GM23338 (cell line): ENCODE measurements around the gene GAL3ST2. TPM values are rescaled to one million over a fixed set of nuclear protein-coding genes. Genes with fewer than 3 reads are reported as not detected.

ENCODE experiments used
- ATAC-seq: fragments of 200-7000 bp; cut with Tn5 transposase; 3 replicates; pipeline ENCODE4 v1.9.1; 2020
- DNase-seq: peaks from one replicate; pipeline ENCODE4 v3.0.0-alpha.2; 2015; ENCODE audit warnings: low spot score
- H2AFZ ChIP-seq: fragments of 200-600 bp; sonication (generic); 2 replicates; pipeline ENCODE4 v1.8.0; 2016; ENCODE audit warnings: antibody characterized with exemption, mild to moderate bottlenecking, moderate library complexity
- H3F3A ChIP-seq: fragments of 200-600 bp; sonication (generic); replicated peaks from 2 replicates; pipeline ENCODE4 v1.8.0; 2017; ENCODE audit warnings: antibody characterized with exemption, mixed run types, low read depth
- H3K27ac ChIP-seq: fragments of 200-600 bp; sonication (generic); 2 replicates; pipeline ENCODE4 v1.6.1; 2016; ENCODE audit warnings: low read depth
- H3K27me3 ChIP-seq: fragments of 200-600 bp; sonication (generic); 2 replicates; pipeline ENCODE4 v1.8.0; 2016; ENCODE audit warnings: mild to moderate bottlenecking, mixed run types, moderate library complexity; ENCODE audit not compliant: insufficient read depth
- H3K36me3 ChIP-seq: fragments of 200-600 bp; sonication (generic); 2 replicates; pipeline ENCODE4 v1.8.0; 2016; ENCODE audit warnings: mild to moderate bottlenecking; ENCODE audit not compliant: insufficient read depth
- H3K4me1 ChIP-seq: fragments of 200-600 bp; sonication (generic); 2 replicates; pipeline ENCODE4 v1.8.0; 2016; ENCODE audit warnings: mild to moderate bottlenecking, moderate library complexity; ENCODE audit not compliant: insufficient read depth
- H3K4me2 ChIP-seq: fragments of 200-600 bp; sonication (generic); 2 replicates; pipeline ENCODE4 v1.7.1; 2017; ENCODE audit warnings: mixed run types
- H3K4me3 ChIP-seq: fragments of 200-600 bp; sonication (generic); 2 replicates; pipeline ENCODE4 v1.6.1; 2016; ENCODE audit warnings: mixed run types
- H3K79me2 ChIP-seq: fragments of 200-600 bp; sonication (generic); replicated peaks from 2 replicates; pipeline ENCODE4 v1.8.0; 2017; ENCODE audit warnings: mild to moderate bottlenecking; ENCODE audit not compliant: insufficient read depth
- H3K9me2 ChIP-seq: fragments of 200-600 bp; sonication (generic); 2 replicates; pipeline ENCODE4 v1.8.0; 2017; ENCODE audit not compliant: insufficient read depth
- H4K20me1 ChIP-seq: fragments of 200-600 bp; sonication (generic); replicated peaks from 2 replicates; pipeline ENCODE4 v1.8.0; 2017; ENCODE audit warnings: mild to moderate bottlenecking; ENCODE audit not compliant: insufficient read depth
- H3K27ac Mint-ChIP-seq: 2 replicates; pipeline ENCODE4 v1.8.0; 2020; ENCODE audit warnings: inconsistent platforms, mild to moderate bottlenecking, moderate library complexity, mixed read lengths
- H3K27me3 Mint-ChIP-seq: 3 replicates; pipeline ENCODE4 v1.8.0; 2022; ENCODE audit warnings: low read depth, mild to moderate bottlenecking, moderate library complexity, mixed read lengths, inconsistent platforms; ENCODE audit not compliant: insufficient read depth, poor library complexity
- H3K36me3 Mint-ChIP-seq: 3 replicates; pipeline ENCODE4 v1.8.0; 2021; ENCODE audit warnings: low read depth, mild to moderate bottlenecking, inconsistent platforms, moderate library complexity, mixed read lengths
- H3K4me1 Mint-ChIP-seq: 3 replicates; pipeline ENCODE4 v1.8.0; 2020; ENCODE audit warnings: mild to moderate bottlenecking, inconsistent platforms, mixed read lengths
- H3K4me3 Mint-ChIP-seq: 3 replicates; pipeline ENCODE4 v1.8.0; 2021; ENCODE audit warnings: moderate library complexity, mild to moderate bottlenecking, inconsistent platforms, mixed read lengths
- H3K9me3 Mint-ChIP-seq: 3 replicates; pipeline ENCODE4 v1.8.0; 2020; ENCODE audit warnings: moderate library complexity, mild to moderate bottlenecking, inconsistent platforms, mixed read lengths
- CREB1 ChIP-seq: fragments of 250-450 bp; sonication (Bioruptor Pico); IDR thresholded peaks from 2 replicates; pipeline ENCODE4 v1.5.0; 2020; ENCODE audit warnings: low read depth, mild to moderate bottlenecking, moderate library complexity
- CTCF ChIP-seq, 2 experiments: fragments of 200-600 bp in 1 of 2; sonication (generic) in 1 of 2; conservative IDR thresholded peaks; 2 replicates each; pipeline versions ENCODE4 v1.5.1 to v1.6.1; 2016 to 2017; ENCODE audit warnings: antibody characterized with exemption in 2 of 2, low read depth in 2 of 2, mild to moderate bottlenecking in 2 of 2, moderate library complexity in 1 of 2
- ETS1 ChIP-seq: IDR thresholded peaks from 2 replicates; pipeline ENCODE4 v1.6.1; 2016; ENCODE audit warnings: antibody characterized with exemption
- EZH2 ChIP-seq: fragments of 200-600 bp; sonication (generic); IDR thresholded peaks from one replicate; pipeline ENCODE4 v1.8.0; 2017; ENCODE audit warnings: antibody characterized with exemption, mild to moderate bottlenecking, low read depth; ENCODE audit not compliant: unreplicated experiment
- EZH2phosphoT487 ChIP-seq: fragments of 200-600 bp; sonication (generic); IDR thresholded peaks from one replicate; pipeline ENCODE4 v1.8.1; 2018; ENCODE audit warnings: antibody characterized with exemption; ENCODE audit not compliant: unreplicated experiment
- JUNB ChIP-seq: IDR thresholded peaks from one replicate; pipeline ENCODE4 v1.6.1; 2016; ENCODE audit warnings: antibody characterized with exemption; ENCODE audit not compliant: unreplicated experiment
- NANOG ChIP-seq: IDR thresholded peaks from 2 replicates; pipeline ENCODE4 v1.6.1; 2016; ENCODE audit warnings: antibody characterized with exemption, borderline replicate concordance
- POLR2AphosphoS5 ChIP-seq: IDR thresholded peaks from 2 replicates; pipeline ENCODE4 v1.6.1; 2016; ENCODE audit warnings: antibody characterized with exemption, low read depth
- REST ChIP-seq: IDR thresholded peaks from one replicate; pipeline ENCODE4 v1.6.1; 2018; ENCODE audit warnings: antibody characterized with exemption; ENCODE audit not compliant: unreplicated experiment
- STAT1 ChIP-seq: IDR thresholded peaks from one replicate; pipeline ENCODE4 v1.6.1; 2016; ENCODE audit warnings: antibody characterized with exemption; ENCODE audit not compliant: unreplicated experiment
- ZNF114 ChIP-seq: fragments of 250-450 bp; sonication (Bioruptor Pico); IDR thresholded peaks from 2 replicates; pipeline ENCODE4 v1.5.0; 2020; ENCODE audit warnings: mild to moderate bottlenecking, moderate library complexity
- ZNF331 ChIP-seq: fragments of 250-450 bp; sonication (Bioruptor Pico); IDR thresholded peaks from 2 replicates; pipeline ENCODE4 v1.5.0; 2020; ENCODE audit warnings: low read depth, mild to moderate bottlenecking, moderate library complexity
- ZNF462 ChIP-seq: fragments of 250-450 bp; sonication (Bioruptor Pico); IDR thresholded peaks from 2 replicates; pipeline ENCODE4 v1.5.0; 2020; ENCODE audit warnings: mild to moderate bottlenecking, moderate library complexity
- polyA plus RNA-seq: library from polyadenylated mRNA; unstranded; fragments of >200 nt; fragmentation: Nextera tagmentation; extraction: Ambion mirVana; gene quantifications from 2 replicates; pipeline ENCODE4 v1.2.1, GENCODE V29; 2016
- total RNA-seq: library from RNA; depleted of rRNA; stranded (reverse); fragments of >200 nt; shearing (Covaris generic); gene quantifications from 2 replicates; pipeline ENCODE4 v1.2.3, GENCODE V29; 2014

The GAL3ST2 gene
- total and polyA plus RNA-seq, 2 experiments from 2014 or later: 0.19 to 0.24 TPM

- H3K27ac Mint-ChIP-seq: peak overlapping the region; percentile 40
- Histone ChIP-seq H3K4me3 (no peak overlapping the region), H3K27ac (no peak overlapping the region), H3K36me3 (no peaks in the 10 kb centered on the region), H3K27me3 (no peaks in the 10 kb centered on the region), H4K20me1 (no peaks in the 10 kb centered on the region), H3K4me2 (no peak overlapping the region), H3K9me2 (no peaks in the 10 kb centered on the region), H2AFZ (no peak overlapping the region), H3F3A (no peaks in the 10 kb centered on the region), H3K4me1 (no peaks in the 10 kb centered on the region), H3K79me2 (no peaks in the 10 kb centered on the region)
- H3K4me1 Mint-ChIP-seq: no peaks in the 10 kb centered on the region
- TF ChIP-seq ZNF114 (CRISPR knock-in tag) (no peak), POLR2AphosphoS5 (no peak), REST (no peak), EZH2 (no peak), ZNF462 (CRISPR knock-in tag) (no peak), NANOG (no peak), CREB1 (CRISPR knock-in tag) (no peak), JUNB (no peak), ZNF331 (CRISPR knock-in tag) (no peak), STAT1 (no peak), EZH2phosphoT487 (no peak), CTCF (conservative IDR thresholded peaks at IDR 0.05; ENCODE audit: low read depth in 2 of 2) (no peak), ETS1 (no peak)
- H3K9me3 Mint-ChIP-seq: no peaks in the 10 kb centered on the region
- peaks cover 30% of the 10 kb centered on the region for H3K36me3 Mint-ChIP-seq
- H3K4me3 Mint-ChIP-seq: no peak overlapping the region
- peaks cover 8% of the 10 kb centered on the region for H3K27me3 Mint-ChIP-seq
- ATAC-seq (no peak), DNase-seq (no peak)
Measured at GRCh38 chr2:241748468-241749256, 28.0 kb upstream of the GAL3ST2 start.
